ENCODE data around the gene MEIS1.
"Not testable (repeated sequence)": the region's sequence is repeated elsewhere in the genome, so short reads cannot be mapped to it uniquely, and the experiment has no call there.

MEIS1 gene

DNA sequence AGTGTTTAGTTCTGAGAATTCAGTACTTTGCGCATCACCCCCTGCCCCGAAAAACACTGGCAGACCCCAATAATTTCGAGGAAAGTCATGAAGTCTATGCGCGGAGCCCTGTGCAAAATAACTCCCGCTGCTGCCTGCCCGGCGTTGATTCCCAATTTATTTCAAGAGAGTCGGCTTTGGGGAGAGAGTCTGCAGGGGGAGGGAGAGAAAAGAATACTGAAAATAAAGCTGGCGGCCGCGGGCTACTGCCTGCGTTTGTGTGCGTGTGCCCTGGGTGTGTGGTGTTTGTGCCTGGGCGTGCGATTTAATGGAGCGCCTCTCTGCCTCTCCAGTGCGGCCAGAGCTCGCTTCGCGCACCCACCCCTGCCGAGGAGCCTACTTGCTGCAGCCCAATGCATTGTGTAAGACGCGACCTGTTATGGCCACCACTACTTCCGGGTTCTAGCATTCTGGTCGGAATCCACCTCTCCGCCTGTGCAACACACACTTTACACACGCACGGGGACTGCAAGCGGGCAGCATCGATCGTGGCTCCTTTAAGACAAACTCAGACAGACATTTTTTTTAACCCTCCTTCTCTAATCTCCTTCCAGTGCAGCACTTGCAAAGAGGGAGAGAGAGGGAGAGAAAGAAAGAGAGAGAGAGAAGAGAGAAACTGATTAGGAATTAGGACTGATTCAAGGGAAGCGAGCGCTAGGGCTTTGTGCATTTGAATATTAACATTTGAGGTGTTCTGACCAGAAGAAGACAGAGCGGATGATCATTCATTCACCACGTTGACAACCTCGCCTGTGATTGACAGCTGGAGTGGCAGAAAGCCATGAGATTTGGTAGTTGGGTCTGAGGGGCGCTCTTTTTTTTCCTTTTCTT is at the start of gene MEIS1:
MEIS1 (plus strand) TSS at position 447 of the 870 bp plus-strand sequence. CDS start 732 bp downstream, outside the sequence.
- DNase-seq = peak; percentile 70

DNA sequence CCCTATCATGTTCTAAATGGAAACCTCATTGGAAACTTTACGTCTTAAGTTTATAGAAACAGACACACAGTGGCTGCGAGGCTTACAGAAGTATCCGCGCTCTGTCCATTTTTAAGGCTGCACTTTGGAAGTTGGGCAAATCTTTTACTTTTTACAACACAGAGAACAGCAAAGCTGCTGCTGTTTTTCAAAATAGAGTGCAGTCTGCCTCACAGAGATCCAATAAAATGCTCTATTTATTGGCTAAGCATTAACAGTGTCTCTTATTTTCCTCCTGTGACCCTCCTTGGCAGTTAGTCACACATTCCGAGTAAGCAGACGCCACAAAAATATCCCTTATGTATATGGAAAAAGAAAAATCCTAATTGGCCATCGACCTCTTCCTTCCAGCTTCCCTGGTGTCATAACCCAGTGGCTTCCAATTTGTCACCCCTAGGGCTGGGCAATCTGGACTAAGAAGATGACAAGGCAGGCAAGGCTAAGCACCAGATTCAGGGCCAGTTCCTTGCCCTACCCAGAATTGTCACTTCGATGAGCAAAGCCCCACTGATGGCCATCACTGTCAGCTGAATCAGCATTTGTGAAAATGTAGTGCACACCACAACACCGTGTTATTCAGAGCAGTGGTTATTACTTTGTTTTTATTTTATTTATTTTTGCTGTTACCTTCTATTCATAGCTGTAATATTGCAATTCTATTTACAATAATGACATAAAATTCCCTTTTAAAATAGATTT is 47.7 kb upstream of the MEIS1 start:
- DNase-seq = no peak

DNA sequence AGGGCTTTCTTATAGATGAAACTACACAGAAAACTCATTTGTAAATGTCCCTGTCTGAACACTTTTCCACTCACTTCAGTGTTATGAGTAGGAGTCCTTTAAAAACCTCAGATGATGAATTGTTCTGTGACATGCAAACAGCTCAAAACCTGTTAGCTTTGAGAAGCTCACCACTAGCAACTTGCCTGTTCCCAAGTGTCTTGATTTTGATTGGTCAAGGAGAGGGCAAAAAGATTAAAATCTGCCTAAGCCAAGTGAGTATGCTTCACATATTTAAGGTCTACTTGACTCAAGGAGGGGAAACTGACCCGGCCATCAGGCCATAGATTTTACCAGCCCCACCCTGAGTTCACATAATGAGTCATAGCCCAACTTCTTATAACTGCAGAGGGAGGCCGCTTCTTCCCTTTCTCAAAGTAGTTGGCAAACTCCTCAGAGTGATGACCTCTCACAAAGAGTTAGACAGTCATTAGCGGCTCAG is 45.2 kb upstream of the MEIS1 start:
- DNase-seq = no peak

DNA sequence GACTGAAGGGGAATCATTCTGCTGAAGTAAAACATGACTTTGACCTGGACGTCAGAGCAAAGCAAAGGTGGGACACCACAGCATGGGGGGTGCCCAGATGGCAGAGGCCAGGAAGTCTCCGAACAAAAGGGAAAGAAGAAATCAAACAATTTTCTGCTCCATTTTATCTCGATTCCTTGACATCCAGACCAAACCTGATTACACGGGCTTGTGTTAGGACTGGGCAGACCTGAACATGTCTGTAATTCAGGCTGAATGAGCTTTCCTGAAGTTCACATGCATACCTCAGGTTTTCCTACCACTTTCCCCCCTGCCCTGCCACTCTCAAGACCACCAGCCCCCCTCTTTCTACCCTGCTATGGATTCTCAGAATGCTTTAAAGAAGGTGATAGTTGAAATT is 44.8 kb upstream of the MEIS1 start:
- no peak for DNase-seq

DNA sequence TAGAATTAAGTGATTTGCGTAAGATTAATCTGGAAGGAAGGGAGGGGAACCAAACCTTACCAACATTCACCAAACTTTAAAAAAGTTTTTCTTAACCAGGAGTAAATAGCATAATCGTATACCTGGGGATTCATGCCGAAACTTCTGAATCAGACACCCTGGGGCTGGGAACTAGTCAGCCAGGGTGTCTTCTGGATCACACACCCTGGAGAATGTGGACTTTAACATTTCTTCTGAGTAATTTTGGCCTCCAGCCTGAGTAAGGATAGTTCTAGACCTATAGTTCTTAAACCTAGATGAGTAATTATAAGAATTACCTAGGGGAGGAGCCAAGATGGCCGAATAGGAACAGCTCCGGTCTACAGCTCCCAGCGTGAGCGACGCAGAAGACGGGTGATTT is 44.1 kb upstream of the MEIS1 start:
- no peak for DNase-seq

DNA sequence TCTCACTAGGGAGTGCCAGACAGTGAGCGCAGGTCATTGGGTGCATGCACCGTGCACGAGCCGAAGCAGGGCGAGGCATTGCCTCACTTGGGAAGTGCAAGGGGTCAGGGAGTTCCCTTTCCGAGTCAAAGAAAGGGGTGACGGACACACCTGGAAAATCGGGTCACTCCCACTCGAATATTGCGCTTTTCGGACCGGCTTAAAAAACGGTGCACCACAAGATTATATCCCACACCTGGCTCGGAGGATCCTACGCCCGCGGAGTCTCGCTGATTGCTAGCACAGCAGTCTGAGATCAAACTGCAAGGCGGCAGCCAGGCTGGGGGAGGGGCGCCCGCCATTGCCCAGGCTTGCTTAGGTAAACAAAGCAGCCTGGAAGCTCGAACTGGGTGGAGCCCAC is 43.7 kb upstream of the MEIS1 start:
- DNase-seq = not testable (repeated sequence)

DNA sequence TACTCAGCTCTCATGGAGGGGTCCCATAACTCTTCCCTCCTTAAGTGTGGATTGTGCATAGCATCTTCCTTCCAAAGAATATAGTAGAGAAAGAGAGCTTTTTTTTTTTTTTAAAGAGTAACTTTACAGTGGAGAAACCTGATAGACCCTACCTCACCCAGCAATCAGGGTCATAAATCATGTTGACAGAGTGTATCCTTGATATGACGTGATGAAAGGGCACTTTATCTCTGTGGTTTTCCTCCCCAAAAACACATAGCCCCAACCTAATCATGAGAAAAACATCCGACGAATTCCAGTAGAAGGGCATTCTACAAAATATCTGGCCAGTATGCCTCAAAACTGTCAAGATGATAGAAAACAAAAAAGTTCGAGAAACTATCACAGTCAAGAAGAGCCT is 29.5 kb upstream of the MEIS1 start:
- no peak for DNase-seq

DNA sequence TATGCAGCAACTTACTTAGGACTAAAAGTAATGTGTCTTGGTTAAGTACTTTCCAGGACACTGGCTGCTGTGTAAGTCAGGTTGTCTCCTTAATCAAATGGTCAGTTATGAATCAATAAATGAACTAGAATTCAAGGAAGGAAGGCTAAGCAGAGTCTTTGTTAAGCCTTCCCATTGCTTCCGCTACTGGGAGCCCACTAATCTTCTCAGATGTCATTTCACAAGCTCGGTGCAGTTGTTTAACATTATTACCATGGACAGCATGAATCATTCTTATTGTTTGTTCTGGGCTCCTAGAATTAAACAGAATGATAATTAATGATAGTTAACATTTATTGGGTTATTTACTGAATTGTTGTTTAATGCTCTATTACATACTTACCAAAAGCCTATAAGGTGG is 26.0 kb upstream of the MEIS1 start:
- DNase-seq = no peak

DNA sequence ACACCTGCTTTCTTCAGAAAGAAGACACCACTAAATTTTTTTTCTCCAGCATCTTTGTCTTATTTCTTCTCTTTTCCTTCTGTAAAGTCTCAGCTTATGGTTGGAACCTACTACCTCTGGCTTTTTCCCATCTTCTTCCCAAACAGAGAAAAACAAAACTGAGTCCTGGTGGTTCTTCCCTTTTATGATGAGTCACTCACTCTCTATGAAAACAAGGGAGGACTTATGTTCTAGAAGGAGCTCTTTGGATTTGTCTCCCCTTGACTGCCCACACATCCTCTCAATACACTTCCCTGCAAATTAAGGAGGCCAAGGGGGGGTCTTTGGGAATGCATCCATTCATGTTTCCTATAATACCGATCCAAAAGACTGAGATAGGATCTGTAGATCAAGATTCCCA is 22.1 kb upstream of the MEIS1 start:
- DNase-seq = no peak

DNA sequence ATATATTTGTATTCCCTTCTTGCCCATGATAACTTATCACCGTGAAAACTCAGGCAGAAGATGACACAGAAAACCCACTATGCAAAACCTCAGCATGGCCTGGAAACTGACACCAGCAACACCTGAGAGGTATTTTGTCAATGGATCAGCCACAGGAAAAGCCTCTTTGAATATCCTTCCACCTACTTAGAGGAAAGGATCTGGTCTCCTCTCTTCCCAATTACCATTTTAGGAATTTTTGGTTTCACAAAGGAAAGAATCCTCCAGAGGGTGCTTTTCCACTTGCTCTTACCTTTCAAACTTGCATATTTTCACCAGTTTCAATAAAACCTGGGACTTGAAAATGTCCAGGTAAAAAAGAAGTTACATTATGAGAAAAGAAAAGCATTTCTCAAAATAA is 20.0 kb upstream of the MEIS1 start:
- no peak for DNase-seq

DNA sequence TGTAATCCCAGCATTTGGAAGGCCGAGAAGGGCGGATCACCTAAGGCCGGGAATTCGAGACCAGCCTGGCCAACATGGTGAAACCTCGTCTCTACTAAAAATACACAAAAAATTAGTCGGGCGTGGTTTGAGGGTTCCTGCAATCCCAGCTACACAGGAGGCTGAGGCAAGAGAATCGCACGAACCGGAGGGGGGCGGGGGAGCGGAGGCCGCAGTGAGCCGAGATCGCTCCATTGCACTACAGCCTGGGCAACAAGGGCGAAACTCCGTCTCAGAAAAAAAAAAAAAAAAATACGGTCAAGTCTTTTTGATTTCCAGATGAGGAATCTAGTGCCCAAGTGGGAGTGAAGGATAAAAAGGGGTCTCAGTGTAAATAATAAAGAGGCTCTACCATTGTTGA is 16.5 kb upstream of the MEIS1 start:
- DNase-seq = no peak

DNA sequence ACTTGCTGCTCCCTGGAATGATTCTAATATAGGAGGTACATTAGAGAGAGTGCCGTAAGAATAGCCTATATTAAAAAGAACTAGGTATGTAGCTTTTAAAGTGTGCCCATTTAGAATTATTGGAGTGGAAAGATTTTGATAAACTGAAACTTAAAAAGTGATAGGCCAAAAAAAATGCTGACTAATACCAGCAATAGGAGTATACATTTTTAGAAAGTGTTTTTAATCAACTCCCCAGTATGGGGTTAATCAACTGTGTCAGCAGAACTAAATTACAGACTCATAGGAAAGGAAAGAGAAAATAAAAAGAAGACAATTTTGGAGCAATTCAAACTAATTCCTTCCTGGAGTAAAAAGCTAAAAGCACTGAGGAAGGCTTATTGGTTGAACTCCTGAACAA is 13.3 kb upstream of the MEIS1 start:
- DNase-seq = no peak

DNA sequence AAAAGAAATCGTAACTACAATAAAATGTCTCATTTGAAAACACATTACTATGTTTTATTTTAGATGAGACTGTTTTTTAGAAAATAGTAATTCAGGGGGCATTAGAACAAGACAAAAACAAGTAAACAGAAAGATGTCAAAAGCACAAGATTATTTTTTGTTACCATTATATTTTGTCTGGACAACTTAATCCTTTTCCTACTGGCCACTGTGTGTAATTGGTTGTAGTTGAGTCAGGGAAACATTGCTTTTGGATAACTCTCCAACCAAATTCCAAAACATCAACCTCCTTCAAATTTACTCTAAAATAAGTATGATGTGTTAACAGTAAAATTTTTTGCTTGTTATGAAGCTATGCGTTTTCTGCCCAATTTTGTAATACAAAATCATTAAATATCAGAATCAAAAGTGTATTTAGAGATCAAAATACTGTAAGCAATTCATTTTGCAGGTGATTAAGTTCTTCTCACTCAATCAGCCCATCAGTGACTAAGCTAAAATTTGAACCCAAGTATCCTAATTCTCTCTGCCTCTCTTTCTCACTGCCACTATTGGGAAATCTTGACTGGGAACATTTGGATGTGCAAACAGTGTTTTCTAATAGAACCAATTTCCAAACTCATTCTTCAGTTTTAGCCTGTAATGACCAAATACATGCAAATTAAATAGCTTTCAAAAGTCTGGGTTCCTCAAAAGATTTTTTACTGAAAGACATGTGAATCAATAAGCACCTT is 11.4 kb upstream of the MEIS1 start:
- DNase-seq = no peak

DNA sequence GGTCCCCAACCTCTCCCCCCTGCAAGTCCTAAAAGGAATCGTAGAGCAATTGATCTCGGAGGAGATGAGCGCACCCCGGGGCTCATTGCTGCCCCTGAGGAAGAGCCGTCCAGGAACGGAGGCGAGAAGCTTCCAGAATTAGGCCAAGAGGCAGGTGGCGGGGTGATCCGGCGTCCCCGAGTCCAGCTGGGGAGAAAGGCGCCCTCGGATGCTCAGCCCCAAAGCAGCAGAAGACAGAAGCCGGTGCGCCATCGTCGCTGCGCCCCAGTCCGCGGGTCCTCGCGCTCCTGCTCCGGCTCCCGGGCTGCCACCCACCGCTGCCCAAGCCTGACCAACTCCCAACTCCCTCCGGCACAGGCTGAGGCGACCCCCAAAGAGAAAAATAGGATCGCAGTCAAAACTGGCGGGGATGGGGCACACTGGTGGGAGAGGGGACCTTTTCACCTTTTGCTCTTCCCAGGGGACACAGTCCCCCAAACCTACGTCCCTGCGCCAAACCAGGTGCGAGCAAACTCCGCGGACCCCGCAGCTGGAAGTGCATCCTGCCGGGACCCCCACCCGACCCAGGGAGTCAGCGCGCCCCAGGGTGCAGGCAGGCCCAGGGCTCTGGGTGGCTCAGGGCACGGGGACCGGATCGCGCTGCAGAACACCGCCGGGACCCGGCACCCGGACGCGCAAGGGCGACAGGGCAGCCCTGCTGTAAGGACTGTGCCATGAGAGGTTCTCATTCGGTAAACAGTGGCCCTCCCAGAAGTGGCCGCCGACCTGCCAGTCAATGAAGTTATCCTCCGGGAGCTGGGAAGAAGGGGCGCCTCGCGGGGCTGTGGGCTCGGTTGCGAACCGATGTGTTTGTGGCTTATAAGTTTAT is 8.4 kb upstream of the MEIS1 start:
- no peak for DNase-seq

DNA sequence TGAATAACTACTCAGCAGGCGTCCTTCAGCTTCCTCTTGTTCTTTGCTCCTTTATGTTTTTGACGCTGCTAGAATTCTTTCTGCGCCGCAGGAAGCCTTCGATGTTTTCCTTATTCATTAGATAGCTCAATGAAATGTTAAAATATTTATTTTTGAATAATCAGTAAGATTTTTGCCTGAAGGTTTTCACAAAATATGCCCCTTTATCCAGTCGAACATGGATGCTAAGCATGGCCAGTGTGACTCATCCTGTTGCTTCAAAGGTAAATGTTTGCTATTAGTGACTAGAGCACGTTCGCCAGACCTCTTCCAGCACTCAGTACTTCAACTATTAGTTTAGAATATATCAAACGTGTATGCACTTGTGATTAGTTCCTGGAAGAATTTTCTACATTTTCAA is 7.6 kb upstream of the MEIS1 start:
- DNase-seq = peak; percentile 59

DNA sequence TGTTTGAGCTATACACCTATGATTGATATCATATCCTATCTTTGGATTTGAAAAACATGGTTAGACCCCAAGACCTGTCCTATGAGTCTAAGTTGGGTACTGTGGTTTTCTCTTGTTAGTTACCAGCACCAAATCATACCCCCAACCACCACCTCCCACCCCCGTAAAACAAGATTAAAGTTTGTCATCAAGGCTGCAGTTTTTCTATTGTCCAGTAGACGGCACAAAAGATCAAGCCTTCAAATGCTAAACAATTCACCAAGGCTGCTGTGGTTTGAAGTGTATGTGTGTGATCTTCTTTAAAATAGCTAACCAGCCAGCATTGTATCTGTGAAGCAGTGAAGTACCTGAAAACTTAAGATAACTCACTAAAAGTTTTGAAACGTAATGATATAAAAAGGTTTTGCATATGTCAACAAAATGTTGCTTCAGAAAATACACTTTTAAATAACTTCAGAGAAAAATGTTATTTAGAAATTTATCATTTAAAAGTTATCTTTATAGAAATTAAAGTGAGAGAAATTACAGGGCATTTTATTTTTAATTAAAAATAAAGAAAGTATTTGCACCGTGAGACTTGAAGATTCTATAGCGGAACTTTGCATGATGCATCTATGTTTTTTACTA is 5.8 kb upstream of the MEIS1 start:
- peak; percentile 16 for DNase-seq

DNA sequence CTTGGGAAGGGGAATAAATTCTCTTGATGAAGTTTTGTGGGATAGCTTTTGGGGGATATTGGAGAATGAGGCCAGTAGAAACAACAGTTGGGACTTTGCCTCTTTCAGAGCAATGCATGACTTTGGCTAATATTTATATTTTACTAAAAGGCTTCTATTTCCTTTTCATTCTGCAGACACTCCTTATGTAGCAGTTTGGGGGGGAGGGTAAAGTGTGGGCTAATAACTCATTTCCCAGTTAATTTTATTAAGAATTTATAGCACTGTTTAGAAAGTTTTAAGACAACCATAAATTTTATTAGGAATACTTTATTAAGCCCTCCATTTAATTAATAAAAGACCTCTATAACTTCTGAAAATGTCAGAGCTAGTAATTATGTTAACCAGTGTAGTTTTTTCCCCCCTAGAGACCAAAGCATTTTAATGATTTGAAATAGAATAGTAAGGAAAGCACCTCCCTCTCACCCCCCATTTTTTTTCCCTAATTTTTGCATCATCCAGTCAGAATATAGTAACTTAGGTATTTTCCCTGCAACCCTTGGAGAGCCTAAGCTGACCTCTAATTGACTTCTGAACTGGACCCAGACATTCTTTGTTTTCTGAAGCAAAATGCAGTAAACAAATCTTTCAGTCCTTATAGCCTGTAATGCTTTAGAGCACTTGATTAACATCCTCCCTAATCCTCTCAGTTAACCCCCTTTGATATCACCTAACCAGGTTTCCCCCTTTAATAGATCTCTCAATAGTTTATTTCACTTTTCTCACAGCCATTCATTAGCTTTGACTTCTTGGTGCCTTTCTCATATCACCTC is 5.0 kb upstream of the MEIS1 start:
- no peak for DNase-seq

DNA sequence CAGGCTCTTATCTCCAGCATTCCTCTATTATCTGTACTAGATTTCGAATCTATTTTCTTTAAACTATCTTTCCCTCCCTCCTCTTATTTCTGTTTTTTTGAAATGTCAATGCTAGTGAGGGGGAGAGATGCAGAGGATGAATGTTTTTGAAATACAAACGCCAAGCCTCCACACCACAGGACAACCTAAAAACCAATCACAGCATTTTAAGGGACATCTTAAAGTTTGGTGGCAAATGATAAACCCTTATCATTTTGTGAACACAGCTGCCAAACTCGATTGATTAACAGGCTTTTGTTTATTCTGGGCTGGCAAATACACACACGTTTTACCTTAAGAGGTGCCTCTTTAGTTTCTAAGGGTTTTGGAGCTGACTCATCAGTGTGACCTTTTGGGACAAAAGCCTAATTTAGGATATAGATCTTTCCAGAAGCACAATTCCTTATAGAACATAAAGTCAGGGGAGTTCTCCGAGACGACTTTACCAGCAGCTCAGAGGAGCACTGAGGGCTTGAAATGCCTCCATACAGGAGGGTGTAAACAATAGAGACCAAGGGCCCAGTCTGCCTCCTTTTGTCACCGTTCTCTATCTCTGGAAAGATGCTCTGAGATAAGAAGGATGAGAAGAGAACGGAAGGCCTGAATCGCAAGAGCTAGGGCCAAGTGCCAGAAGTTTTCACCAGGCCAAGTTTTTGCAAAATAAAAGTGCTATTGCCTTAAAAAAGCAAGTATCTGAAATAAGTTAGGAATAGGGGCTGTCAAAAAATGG is 4.2 kb upstream of the MEIS1 start:
- peak; percentile 38 for DNase-seq

DNA sequence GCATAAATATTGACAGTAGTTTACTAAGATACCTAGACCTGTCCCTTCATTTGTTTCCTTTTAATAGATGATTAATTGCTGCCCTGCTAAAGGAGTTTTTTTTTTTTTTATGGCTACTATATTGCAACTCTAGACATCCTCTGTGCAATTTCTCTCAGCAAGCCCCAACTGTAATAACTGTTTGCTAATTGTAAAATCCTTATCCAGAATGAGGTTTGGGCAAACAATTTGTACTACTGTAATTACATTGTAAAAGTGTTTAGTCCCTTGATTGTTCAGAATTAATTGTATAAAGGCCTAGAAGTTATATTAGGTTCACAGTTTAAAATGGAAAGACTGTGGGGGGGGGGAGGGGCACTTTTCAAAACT is 3.7 kb upstream of the MEIS1 start:
- DNase-seq = peak; percentile 66

DNA sequence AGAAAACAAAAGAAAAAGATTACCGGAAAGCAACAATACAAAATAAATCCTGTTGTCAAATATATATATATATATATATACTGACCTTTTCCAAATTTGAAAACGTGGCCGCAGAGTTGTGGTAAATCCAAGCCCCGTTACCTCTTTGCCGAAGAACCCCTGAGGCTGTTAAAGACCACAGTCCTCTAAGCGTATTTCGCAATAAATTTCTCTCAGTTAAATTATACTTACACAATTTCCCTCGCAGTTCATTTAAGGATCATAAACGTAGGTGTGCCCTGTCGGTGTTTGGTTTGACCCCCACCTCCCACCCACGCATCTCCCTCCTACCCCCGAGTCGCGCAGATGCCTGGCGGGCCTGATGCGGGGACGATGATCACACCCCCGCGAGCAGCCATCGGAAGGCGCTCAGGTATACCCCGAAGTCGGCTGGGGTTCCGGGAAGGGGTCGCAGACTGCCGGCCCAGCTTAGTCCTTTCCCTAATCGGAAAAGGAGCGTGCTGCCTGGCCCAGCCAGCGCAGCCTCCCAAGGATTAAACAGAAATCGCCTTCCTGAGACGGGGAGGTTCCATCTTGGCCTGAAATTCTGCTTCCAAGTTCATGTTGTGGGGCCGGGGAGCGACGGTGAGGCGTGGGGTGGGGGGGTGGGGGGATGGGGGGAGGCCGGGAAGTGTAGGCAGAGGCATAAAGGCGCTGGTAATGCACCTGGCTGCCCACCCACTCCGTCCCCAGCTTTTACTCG is 2.9 kb upstream of the MEIS1 start:
- no peak for DNase-seq
